ENCODE measurements around the gene RSAD1. TPM values are rescaled to one million over a fixed set of nuclear protein-coding genes. Genes with fewer than 3 reads are reported as not detected.

The RSAD1 gene
- total RNA-seq, 6 donors from 2014 or later: 26.8 to 47.3 (median 34.9) TPM

DNA sequence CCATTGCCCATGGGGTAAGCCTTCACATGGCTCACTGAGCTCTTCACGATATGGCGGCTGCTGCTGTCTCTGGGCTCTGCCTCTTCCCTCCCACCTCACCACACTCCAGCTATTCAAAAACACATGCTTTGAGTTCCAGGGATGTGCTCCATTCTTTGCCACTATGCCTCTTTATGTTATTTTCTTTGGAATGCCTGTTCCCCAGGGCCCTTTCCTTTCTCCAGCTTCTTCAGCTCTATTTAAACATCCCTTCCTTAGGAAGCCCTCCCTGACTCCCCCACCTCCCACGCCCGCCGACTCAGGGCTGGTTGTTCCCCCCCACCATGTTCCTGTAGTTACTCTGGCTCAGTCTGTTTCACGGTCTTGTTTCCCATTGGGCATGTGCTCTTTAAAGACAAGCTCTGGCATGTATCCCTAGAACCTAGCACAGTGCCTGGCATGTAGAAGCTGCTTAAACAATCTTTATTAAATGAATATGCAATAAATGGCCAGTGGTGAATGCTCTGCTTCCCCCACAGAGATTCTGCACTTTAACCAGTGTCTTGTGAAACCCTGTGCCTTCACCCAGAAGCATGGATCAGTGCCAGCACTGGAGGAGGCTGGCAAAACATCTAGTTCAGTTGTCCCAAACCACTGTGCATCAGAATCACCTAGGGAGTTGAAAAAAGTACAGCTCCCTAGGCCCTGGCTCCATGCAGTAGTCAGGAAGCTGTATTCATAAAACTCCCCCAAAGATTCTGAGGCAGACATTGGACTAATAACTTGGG, 36.5 kb downstream of the RSAD1 start:
- Histone ChIP-seq H3K4me3 (no peak overlapping the region), H3K27me3 (no peaks in the 10 kb centered on the region), H3K36me3 (no peaks in the 10 kb centered on the region), H3K9me3 (no peaks in the 10 kb centered on the region), H3K27ac (no peak overlapping the region), H3K4me1 (no peaks in the 10 kb centered on the region)
- TF ChIP-seq CTCF (IDR thresholded peaks at IDR 0.05) (no peak), EP300 (IDR thresholded peaks at IDR 0.05) (no peak), POLR2AphosphoS5 (IDR thresholded peaks at IDR 0.05) (no peak), POLR2A (IDR thresholded peaks at IDR 0.05) (no peak)
- ATAC-seq (ENCODE audit: low FRiP score in 2 of 2) (no peak), DNase-seq (no peak)
- 75 to 76% methylated on average over 6 of the region's 6 CpGs for WGBS, 2 donors

DNA sequence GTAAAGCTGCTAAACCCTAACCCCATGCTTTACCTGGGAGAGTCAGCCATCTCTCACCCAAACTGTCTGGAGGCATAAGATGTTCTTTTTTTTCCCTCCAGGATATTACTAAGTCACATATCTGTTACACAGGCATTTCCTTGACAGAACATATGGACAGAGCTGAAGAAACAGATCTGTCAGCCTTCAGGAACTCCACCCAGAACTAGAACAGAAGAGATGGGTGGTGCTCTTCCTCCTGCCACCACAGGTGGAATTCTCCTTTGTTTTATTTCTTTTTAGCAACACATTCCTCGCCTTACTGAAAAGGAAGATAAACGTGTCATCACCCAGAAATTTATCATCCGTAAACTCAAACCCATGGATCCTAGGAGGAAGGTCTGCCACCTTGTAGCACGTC, 38.4 kb downstream of the RSAD1 start:
- Histone ChIP-seq H3K27me3 (no peaks in the 10 kb centered on the region), H3K27ac (no peak overlapping the region), H3K4me3 (no peak overlapping the region), H3K9me3 (no peaks in the 10 kb centered on the region), H3K4me1 (no peaks in the 10 kb centered on the region), H3K36me3 (no peaks in the 10 kb centered on the region)
- ATAC-seq (ENCODE audit: low FRiP score in 2 of 2): no peak
- no peak for TF ChIP-seq EP300 (IDR thresholded peaks at IDR 0.05)
- no peak for TF ChIP-seq POLR2A (IDR thresholded peaks at IDR 0.05)
- TF ChIP-seq CTCF (IDR thresholded peaks at IDR 0.05): no peak
- TF ChIP-seq POLR2AphosphoS5 (IDR thresholded peaks at IDR 0.05): no peak
- WGBS, 2 donors: 50 to 66% methylated on average over 4 of the region's 4 CpGs
- DNase-seq: no peak

- ATAC-seq (ENCODE audit: low FRiP score in 2 of 2) (no peak), DNase-seq (no peak)
- no peak overlapping the region for H3K4me3 ChIP-seq
- no peaks in the 10 kb centered on the region for H3K36me3 ChIP-seq
- H3K27ac ChIP-seq: no peak overlapping the region
- TF ChIP-seq POLR2A (IDR thresholded peaks at IDR 0.05): no peak
- no peak for TF ChIP-seq EP300 (IDR thresholded peaks at IDR 0.05)
- no peak for TF ChIP-seq POLR2AphosphoS5 (IDR thresholded peaks at IDR 0.05)
- TF ChIP-seq CTCF (IDR thresholded peaks at IDR 0.05): no peak
- 80 to 83% methylated on average over 8 of the region's 8 CpGs for WGBS, 2 donors
- no peaks in the 10 kb centered on the region for H3K27me3 ChIP-seq
- H3K4me1 ChIP-seq: no peaks in the 10 kb centered on the region
- H3K9me3 ChIP-seq: no peaks in the 10 kb centered on the region
Measured at GRCh38 chr17:50517504-50518383, 39.1 kb downstream of the RSAD1 start.

DNA sequence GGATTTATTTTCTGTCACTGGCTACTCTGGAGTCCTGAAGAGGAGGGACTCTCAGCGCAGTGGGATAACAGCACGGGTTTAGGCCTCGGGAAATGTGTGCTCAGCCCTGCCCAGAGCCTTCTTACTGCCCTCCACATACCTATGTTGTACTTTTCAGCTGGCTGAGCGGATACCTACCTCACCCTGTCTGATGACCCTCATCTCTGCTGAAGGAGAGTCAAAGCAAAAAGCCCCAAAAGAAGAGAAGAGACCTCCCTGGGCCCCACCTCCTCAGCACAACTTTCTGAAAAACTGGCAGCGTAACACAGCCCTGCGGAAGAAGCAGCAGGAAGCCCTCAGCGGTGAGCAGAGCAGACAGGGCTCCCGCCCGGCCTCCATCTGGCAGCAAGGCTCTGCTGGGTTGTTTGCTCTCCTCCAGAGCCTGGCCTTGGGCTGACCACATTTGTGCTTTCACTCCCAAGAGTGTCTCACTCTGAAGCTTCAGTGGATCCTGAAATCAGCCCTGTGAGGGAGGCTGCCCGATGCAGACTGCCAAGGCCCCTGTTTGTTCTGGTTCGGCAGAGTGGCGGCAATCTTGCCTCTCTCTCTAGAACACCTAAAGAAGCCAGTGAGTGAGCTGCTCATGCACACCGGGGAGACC, 39.8 kb downstream of the RSAD1 start:
- no peak overlapping the region for H3K4me3 ChIP-seq
- WGBS, 2 donors: 81 to 89% methylated on average over 8 to 13 of the region's 13 CpGs

More for the DNA sequence above, 39.8 kb downstream of the RSAD1 start:
- Histone ChIP-seq H3K9me3 (no peaks in the 10 kb centered on the region), H3K4me1 (no peaks in the 10 kb centered on the region), H3K27ac (no peak overlapping the region), H3K36me3 (no peaks in the 10 kb centered on the region), H3K27me3 (no peaks in the 10 kb centered on the region)
- TF ChIP-seq CTCF (IDR thresholded peaks at IDR 0.05): no peak
- no peak for TF ChIP-seq EP300 (IDR thresholded peaks at IDR 0.05)
- TF ChIP-seq POLR2A (IDR thresholded peaks at IDR 0.05): no peak
- TF ChIP-seq POLR2AphosphoS5 (IDR thresholded peaks at IDR 0.05): no peak
- ATAC-seq (ENCODE audit: low FRiP score in 2 of 2): no peak
- DNase-seq: no peak
